Measurements from ENCODE around the gene SERPINE2. TPM values are rescaled to one million over a fixed set of nuclear protein-coding genes. Genes with fewer than 3 reads are reported as not detected.

The SERPINE2 gene
- total RNA-seq, 2 experiments from 2014 or later: 22.2 to 22.5 TPM

DNA sequence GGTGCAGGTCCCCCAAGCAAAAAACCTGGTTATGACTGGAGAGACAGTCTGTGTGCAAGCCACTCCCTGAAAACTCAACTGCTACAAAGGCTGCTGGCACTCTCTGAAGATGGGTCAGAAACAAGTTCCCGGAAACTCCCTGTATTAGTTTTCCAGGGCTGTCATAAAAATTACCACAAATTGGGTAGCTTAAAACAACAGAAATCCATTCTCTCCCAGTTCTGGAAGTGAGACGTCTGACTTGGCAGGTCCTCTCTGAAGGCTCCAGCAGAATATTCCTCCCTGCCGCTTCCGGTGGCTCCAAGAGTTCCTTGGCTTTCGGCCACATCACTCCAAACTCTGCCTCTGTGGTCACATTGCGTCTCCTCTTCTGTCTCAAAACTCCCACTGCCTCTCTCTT, 30.1 kb upstream of the SERPINE2 start:
- Mint-ChIP-seq H3K4me3 (no peak overlapping the region), H3K4me1 (ENCODE audit: low read depth) (no peaks in the 10 kb centered on the region), H3K9me3 (ENCODE audit: insufficient read depth) (no peaks in the 10 kb centered on the region), H3K27ac (no peak overlapping the region), H3K36me3 (ENCODE audit: low read depth) (no peaks in the 10 kb centered on the region), H3K27me3 (ENCODE audit: low read depth) (peaks cover 5% of the 10 kb centered on the region)
- CTCF ChIA-PET: interaction anchor here (0.7 kb wide), 1 partner anchor 83 kb away, joined by 3 read pairs; no protein-coding TSS in a partner anchor
- ATAC-seq (no peak), DNase-seq (no peak)
- POLR2A ChIA-PET: no interaction called here

GRCh38 chr2:224063298-224063648, 24.2 kb upstream of the SERPINE2 start:
- H3K27me3 Mint-ChIP-seq (ENCODE audit: low read depth): peaks cover 11% of the 10 kb centered on the region
- H3K27ac Mint-ChIP-seq: no peak overlapping the region
- ChIA-PET POLR2A (no interaction called here), CTCF (interaction anchor here (0.7 to 6.1 kb wide), 7 partner anchors 12 to 221 kb away, joined by 4 to 61 read pairs (median 5); no protein-coding TSS in a partner anchor)
- H3K4me1 Mint-ChIP-seq (ENCODE audit: low read depth): no peaks in the 10 kb centered on the region
- H3K9me3 Mint-ChIP-seq (ENCODE audit: insufficient read depth): no peaks in the 10 kb centered on the region
- no peak for DNase-seq
- H3K36me3 Mint-ChIP-seq (ENCODE audit: low read depth): no peaks in the 10 kb centered on the region
- no peak for ATAC-seq
- no peak overlapping the region for H3K4me3 Mint-ChIP-seq

DNA sequence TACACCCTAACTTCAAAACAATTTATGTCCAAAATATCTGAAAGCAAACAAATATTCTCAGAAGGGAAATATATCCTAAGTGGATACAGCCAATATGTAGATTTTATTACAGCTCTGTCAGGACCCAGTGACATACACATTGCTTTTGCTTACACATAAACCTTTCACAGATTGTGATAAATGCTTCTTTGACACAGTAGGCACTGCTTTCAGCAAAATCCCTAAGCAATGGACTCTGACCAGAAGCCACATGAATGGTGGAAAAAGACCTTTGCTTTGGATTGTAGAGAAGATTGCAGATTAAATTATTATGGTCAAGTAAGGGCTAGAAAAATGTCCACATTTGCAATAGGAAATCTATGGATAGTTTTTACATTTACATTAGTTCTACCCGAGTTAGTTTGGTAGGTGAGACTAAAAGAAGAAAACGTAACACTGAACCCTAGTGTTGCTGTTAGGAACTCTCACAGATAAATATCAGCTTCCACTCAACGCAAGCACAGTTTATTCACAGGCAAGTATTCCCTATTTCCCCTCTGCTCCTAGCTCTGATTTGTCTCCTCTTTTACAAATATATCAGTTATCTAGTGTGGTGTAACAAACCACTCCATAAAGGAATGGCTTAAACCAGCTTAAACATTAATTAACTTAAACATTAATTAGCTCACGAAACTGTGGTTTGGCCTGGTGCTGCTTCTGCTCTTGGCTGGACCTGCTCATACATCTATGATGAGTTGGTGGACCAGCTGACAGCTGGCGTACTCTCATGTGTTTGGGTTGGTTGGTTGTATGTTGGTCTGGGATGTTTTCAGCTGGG, 23.6 kb upstream of the SERPINE2 start:
- Mint-ChIP-seq H3K36me3 (ENCODE audit: low read depth) (no peaks in the 10 kb centered on the region), H3K4me1 (ENCODE audit: low read depth) (no peaks in the 10 kb centered on the region), H3K9me3 (ENCODE audit: insufficient read depth) (no peaks in the 10 kb centered on the region), H3K4me3 (no peak overlapping the region), H3K27me3 (ENCODE audit: low read depth) (peaks cover 11% of the 10 kb centered on the region), H3K27ac (no peak overlapping the region)
- POLR2A ChIA-PET: no interaction called here
- DNase-seq (no peak), ATAC-seq (no peak)
- CTCF ChIA-PET: interaction anchor here (0.7 to 6.1 kb wide), 8 partner anchors 11 to 222 kb away, joined by 3 to 61 read pairs (median 4); no protein-coding TSS in a partner anchor

DNA sequence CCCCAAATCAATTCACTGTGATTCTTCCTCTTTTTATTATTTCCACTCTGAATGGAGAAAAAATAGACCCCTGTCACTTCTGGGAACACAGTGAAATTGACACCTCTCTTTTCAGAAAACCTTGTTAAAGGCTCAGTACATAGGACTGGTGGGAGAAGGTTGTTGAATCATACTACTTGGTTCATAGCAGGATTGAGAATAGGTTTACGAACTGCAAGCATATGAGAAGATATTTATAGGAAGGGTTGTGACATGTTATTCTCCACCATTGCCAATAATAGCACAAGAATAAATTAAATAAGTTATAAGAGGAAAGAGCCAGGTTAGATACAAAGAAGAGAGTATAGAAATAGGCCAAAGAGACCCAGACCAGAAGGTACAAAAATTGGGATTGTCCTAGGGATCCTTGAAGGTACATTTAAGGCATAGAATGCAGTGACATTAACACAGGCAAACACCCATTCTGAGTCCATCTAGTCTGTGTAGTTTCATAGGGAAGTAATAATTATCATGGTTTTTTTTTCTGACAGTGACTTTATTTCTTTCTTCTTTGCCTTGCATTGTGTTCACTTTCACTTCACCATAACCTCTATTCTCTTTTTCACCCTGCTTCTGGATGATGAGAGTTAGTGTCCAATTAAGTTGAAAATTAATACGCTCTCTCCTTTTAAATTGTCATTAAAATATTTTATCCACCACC, 21.8 kb upstream of the SERPINE2 start:
- Mint-ChIP-seq H3K4me1 (ENCODE audit: low read depth) (no peaks in the 10 kb centered on the region), H3K27me3 (ENCODE audit: low read depth) (peaks cover 11% of the 10 kb centered on the region), H3K4me3 (no peak overlapping the region), H3K9me3 (ENCODE audit: insufficient read depth) (no peaks in the 10 kb centered on the region), H3K27ac (no peak overlapping the region), H3K36me3 (ENCODE audit: low read depth) (no peaks in the 10 kb centered on the region)
- ChIA-PET POLR2A (no interaction called here), CTCF (no interaction called here)
- DNase-seq (no peak), ATAC-seq (no peak)

DNA sequence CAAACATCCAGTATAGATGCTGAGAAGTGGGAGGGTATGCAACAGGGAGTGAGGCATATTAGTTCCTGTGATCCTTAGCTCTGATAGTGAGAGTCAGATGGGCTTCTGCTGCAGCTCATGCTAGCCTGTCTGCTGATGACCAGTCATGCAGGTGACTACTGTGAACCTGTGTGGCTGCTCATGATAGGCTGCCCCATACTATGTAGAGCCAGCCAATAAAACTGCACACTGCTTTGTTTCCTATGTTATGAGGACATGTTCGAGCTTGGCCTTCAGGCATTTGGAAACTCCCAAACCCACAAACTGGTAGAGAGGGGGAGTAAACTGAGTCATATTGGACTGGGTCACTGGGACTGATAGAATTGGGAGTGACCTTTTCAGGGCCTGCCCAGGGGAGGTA, 20.1 kb upstream of the SERPINE2 start:
- H3K4me1 Mint-ChIP-seq (ENCODE audit: low read depth): no peaks in the 10 kb centered on the region
- CTCF ChIA-PET: interaction anchor here (1.2 kb wide), 1 partner anchor 65 kb away, joined by 3 read pairs; no protein-coding TSS in a partner anchor
- DNase-seq (no peak), ATAC-seq (no peak)
- peaks cover 8% of the 10 kb centered on the region for H3K27me3 Mint-ChIP-seq (ENCODE audit: low read depth)
- POLR2A ChIA-PET: no interaction called here
- no peak overlapping the region for H3K27ac Mint-ChIP-seq
- H3K9me3 Mint-ChIP-seq (ENCODE audit: insufficient read depth): no peaks in the 10 kb centered on the region
- H3K4me3 Mint-ChIP-seq: no peak overlapping the region
- no peaks in the 10 kb centered on the region for H3K36me3 Mint-ChIP-seq (ENCODE audit: low read depth)

GRCh38 chr2:224058048-224058775, 19.1 kb upstream of the SERPINE2 start:
- H3K36me3 Mint-ChIP-seq (ENCODE audit: low read depth): no peaks in the 10 kb centered on the region

GRCh38 chr2:224056889-224057288, 17.8 kb upstream of the SERPINE2 start:
- POLR2A ChIA-PET: no interaction called here
- Mint-ChIP-seq H3K36me3 (ENCODE audit: low read depth) (no peaks in the 10 kb centered on the region), H3K9me3 (ENCODE audit: insufficient read depth) (no peaks in the 10 kb centered on the region), H3K4me1 (ENCODE audit: low read depth) (no peaks in the 10 kb centered on the region), H3K27me3 (ENCODE audit: low read depth) (peaks cover 11% of the 10 kb centered on the region), H3K27ac (no peak overlapping the region), H3K4me3 (no peak overlapping the region)
- no peak for ATAC-seq
- CTCF ChIA-PET: interaction anchor here (1.3 kb wide), 1 partner anchor 63 kb away, joined by 8 read pairs; no protein-coding TSS in a partner anchor
- no peak for DNase-seq

More at GRCh38 chr2:224058048-224058775, 19.1 kb upstream of the SERPINE2 start:
- CTCF ChIA-PET: interaction anchor here (1.2 to 1.3 kb wide), 2 partner anchors 64 to 65 kb away, joined by 3 to 8 read pairs; no protein-coding TSS in a partner anchor
- Mint-ChIP-seq H3K27ac (no peak overlapping the region), H3K9me3 (ENCODE audit: insufficient read depth) (no peaks in the 10 kb centered on the region), H3K4me3 (no peak overlapping the region), H3K27me3 (ENCODE audit: low read depth) (peaks cover 10% of the 10 kb centered on the region), H3K4me1 (ENCODE audit: low read depth) (no peaks in the 10 kb centered on the region)
- POLR2A ChIA-PET: no interaction called here
- DNase-seq (no peak), ATAC-seq (no peak)

DNA sequence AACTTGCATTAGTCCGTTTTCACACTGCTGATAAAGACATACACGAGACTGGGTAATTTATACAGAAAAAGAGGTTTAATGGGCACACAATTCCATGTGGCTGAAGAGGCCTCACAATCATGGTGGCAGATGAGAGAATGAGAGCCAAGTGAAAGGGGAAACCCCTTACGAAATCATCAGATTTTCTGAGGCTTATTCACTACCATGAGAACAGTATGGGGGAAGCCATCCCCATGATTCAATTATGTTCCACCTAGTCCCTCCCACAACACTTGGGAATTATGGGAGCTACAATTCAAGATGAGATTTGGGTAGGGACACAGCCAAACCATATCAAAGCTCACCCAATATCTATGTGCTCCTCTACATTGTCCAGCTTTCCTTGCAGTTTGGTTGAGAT, 16.0 kb upstream of the SERPINE2 start:
- Mint-ChIP-seq H3K36me3 (ENCODE audit: low read depth) (no peaks in the 10 kb centered on the region), H3K4me3 (no peak overlapping the region), H3K27ac (no peak overlapping the region), H3K9me3 (ENCODE audit: insufficient read depth) (no peaks in the 10 kb centered on the region), H3K27me3 (ENCODE audit: low read depth) (peaks cover 22% of the 10 kb centered on the region), H3K4me1 (ENCODE audit: low read depth) (no peaks in the 10 kb centered on the region)
- POLR2A ChIA-PET: no interaction called here
- CTCF ChIA-PET: interaction anchor here (1.3 to 2.1 kb wide), 3 partner anchors 13 to 85 kb away, joined by 3 to 5 read pairs (median 4); no protein-coding TSS in a partner anchor
- DNase-seq: no peak
- no peak for ATAC-seq

GRCh38 chr2:224046752-224047151, 7.7 kb upstream of the SERPINE2 start:
- CTCF ChIA-PET: no interaction called here
- H3K27ac Mint-ChIP-seq: no peak overlapping the region
- H3K27me3 Mint-ChIP-seq (ENCODE audit: low read depth): peaks cover 51% of the 10 kb centered on the region
- POLR2A ChIA-PET: no interaction called here
- H3K4me1 Mint-ChIP-seq (ENCODE audit: low read depth): no peaks in the 10 kb centered on the region
- DNase-seq (no peak), ATAC-seq (no peak)
- H3K36me3 Mint-ChIP-seq (ENCODE audit: low read depth): no peaks in the 10 kb centered on the region
- no peaks in the 10 kb centered on the region for H3K9me3 Mint-ChIP-seq (ENCODE audit: insufficient read depth)
- no peak overlapping the region for H3K4me3 Mint-ChIP-seq

- DNase-seq (no peak), ATAC-seq (no peak)
- Mint-ChIP-seq H3K4me1 (ENCODE audit: low read depth) (peaks cover 18% of the 10 kb centered on the region), H3K27ac (no peak overlapping the region), H3K27me3 (ENCODE audit: low read depth) (peaks cover 43% of the 10 kb centered on the region), H3K4me3 (no peak overlapping the region), H3K9me3 (ENCODE audit: insufficient read depth) (no peaks in the 10 kb centered on the region), H3K36me3 (ENCODE audit: low read depth) (no peaks in the 10 kb centered on the region)
- CTCF ChIA-PET: interaction anchor here (0.8 to 2.2 kb wide), 4 partner anchors 12 to 72 kb away, joined by 3 to 6 read pairs (median 4); no protein-coding TSS in a partner anchor
- POLR2A ChIA-PET: no interaction called here
Measured at GRCh38 chr2:224042191-224042696, 3.2 kb upstream of the SERPINE2 start.

GRCh38 chr2:224041554-224041953, 2.5 kb upstream of the SERPINE2 start:
- CTCF ChIA-PET: interaction anchor here (0.8 to 2.2 kb wide), 3 partner anchors 13 to 71 kb away, joined by 3 to 6 read pairs (median 5); no protein-coding TSS in a partner anchor

More at GRCh38 chr2:224041554-224041953, 2.5 kb upstream of the SERPINE2 start:
- peaks cover 45% of the 10 kb centered on the region for H3K27me3 Mint-ChIP-seq (ENCODE audit: low read depth)
- DNase-seq (no peak), ATAC-seq (no peak)
- no peak overlapping the region for H3K27ac Mint-ChIP-seq
- H3K9me3 Mint-ChIP-seq (ENCODE audit: insufficient read depth): no peaks in the 10 kb centered on the region
- H3K36me3 Mint-ChIP-seq (ENCODE audit: low read depth): no peaks in the 10 kb centered on the region
- peaks cover 24% of the 10 kb centered on the region for H3K4me1 Mint-ChIP-seq (ENCODE audit: low read depth)
- no peak overlapping the region for H3K4me3 Mint-ChIP-seq
- POLR2A ChIA-PET: no interaction called here

Data from activated CD8-positive, alpha-beta T cell treated with anti-CD3 and anti-CD28 coated beads, Interleukin-2, amount 10 ng/mL, durations not matched to agents 7 days and 5 days (primary cell).